GM18867 (cell line): ENCODE measurements around the gene PXT1.
"Not testable (repeated sequence)": the region's sequence is repeated elsewhere in the genome, so short reads cannot be mapped to it uniquely, and the experiment has no call there.

Source experiments
- ATAC-seq: cut with Tn5 transposase; IDR thresholded peaks from one replicate; pipeline ENCODE4 v1.9.1; 2021; ENCODE audit warnings: mild to moderate bottlenecking, moderate library complexity; ENCODE audit not compliant: unreplicated experiment

PXT1 gene, protein sequence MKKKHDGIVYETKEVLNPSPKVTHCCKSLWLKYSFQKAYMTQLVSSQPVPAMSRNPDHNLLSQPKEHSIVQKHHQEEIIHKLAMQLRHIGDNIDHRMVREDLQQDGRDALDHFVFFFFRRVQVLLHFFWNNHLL

DNA sequence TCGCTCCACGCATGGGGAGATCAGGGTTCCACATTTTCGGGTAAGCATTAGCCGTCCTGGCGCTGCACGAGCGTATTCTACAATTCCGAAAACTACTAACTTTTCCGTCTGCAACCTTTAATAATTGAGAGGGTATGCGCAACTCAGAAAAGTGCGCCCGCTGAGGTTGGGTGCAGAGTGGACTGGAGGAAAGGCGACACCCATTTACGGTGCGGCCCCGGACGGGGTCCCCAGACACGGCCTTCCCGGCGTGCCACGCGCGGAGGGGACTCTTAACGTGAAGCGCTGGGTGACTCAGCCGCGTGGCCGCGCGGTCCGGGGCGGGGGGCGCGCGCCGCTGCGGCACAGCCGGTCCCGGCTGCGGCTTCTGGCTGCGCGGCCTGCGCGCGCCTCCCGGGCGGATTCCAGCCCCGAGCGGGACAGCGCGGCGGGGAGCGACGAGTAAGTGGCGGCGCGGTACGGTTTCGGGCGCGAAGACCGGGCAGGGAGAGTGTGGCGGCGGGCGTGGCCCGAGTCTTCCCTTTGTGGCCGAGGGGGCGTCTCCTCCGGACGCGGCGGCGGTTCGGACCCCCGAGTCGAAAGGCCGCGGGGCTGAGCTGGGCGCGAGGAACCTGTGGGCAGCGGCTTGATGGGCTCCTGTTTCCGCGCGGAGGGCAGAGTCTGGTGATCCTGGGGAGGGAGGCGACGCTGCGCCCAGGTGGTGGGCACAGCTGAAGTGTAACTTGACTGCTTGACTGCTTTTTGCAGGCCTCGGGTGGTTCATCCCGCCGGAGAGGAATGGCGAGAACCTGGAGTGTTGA, at the start of gene PXT1, which contains the start of gene KCTD20:
TSS of gene PXT1 (minus strand) at position 184 of the 800 bp plus-strand sequence. CDS start 16,772 bp downstream, outside the sequence.
TSS of gene KCTD20 (plus strand) at position 330 of the 800 bp plus-strand sequence. CDS start 27,098 bp downstream, outside the sequence.
- ATAC-seq = peak; percentile 78

DNA sequence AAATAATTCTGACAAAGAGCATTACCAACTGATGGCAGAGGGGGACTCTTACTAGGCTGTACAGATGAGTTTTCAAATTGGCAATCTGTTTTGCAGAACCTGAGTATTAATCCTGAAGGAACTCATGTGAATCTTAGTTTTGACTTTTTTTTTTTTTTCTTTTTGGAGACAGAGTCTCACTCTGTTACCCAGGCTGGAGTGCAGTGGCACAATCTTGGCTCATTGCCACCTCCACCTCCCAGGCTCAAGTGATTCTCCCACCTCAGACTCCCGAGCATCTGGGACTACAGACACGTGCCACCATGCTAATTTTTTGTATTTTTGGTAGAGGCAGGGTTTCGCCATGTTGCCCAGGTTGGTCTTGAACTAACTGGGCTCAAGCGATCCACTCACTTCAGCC, 49.4 kb upstream of the PXT1 start:
- no peak for ATAC-seq

DNA sequence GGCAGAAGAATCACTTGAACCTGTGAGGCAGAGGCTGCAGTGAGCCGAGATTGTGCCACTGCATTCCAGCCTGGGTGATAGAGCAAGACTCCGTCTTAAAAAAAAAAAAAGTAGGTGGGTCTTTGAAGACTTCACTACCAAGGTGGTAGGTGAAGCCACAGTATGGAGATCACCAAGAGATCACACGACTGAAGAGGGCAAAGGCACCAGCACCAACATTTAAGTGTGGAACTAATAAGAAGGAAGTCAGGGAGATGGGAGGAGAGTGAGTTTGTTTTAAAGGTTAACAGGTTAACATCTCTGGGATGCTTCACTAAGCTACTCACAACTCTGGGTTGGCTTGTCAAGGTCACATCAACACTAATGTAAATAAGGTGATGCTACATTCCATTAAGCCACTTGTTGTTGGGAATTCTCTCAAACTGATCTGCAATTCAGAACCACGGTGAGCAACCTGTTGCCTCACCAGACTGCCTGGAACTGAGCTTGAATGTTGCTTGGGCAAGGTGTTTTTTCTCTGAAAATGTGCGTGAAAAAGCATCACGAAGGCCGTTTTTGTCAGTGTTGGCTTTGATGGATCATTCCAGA, 48.8 kb upstream of the PXT1 start:
- ATAC-seq = no peak

DNA sequence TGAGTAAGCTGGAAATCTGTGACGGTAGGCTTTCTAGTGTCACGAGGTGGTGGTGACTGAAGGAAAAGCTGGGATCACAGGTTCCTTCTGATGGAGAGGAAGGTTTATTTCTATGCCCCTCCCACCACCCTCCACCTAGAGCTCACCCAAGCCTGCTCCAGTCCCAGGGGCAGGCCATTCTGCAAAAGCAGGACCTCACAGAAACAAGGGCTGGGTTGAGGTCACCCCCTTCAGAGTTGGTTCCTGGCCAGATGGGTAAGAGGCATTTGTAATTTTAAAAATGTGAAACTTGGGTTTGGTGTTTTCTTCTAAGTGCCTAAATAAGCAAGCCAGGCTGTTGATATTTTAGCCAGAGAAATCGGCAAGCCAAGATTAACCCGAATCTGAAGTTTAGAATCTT, 46.8 kb upstream of the PXT1 start:
- ATAC-seq = no peak

DNA sequence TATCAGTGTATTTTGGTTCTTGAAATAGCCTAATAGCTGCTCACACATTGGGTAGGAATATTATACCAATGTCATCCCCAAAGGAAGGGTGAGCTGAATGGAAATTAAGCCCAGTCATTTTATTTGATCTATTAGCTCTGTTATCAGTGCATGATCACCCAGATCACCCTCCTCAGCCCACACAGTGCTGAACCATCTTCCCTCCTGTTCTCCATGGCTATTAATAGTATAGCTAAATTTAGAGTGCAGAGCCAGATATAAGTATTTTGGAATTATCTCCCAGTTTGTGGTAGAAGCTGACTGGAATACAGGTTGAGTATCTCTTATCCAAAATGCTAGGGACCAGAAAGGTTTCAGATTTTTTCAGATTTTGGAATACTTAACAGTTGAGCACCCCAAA, 45.6 kb upstream of the PXT1 start:
- ATAC-seq = no peak

DNA sequence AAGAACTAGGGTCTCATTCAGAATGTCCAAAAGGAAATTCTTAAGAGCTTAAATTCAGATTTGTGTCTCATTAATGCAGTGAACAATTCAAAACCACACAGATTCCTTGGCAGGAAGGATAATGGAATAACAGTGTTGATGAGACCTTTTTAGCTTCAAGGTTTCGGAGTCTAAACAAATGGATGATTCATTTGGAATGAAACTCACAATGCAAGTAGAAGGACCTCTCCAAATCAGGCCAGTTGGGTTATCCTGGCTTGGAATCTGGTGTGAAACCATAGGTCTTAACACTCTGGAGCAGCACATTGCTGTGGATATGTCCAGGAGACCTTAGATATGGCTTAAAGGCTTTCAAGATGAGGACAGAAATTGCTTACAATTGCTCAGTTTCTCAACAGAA, 45.0 kb upstream of the PXT1 start:
- ATAC-seq = no peak

DNA sequence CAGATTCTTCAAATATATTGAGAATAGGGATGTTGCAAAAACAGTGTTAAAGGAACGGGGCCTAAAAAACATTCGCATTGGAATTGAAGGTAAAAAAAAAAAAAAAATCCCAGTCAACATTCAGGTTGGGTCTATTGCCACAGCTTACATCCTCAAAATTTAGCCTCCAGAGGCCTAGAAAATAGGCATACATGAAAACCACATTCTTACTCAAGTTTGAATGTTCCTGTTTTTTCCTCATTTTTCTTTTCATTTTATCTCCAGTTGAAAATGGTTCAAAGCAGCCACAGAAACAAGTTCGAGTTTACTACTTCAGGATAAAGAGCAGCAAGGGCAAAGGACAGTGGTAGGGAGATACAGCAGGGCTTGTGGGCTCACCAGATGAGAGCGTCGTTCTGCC, 42.1 kb upstream of the PXT1 start:
- no peak for ATAC-seq

DNA sequence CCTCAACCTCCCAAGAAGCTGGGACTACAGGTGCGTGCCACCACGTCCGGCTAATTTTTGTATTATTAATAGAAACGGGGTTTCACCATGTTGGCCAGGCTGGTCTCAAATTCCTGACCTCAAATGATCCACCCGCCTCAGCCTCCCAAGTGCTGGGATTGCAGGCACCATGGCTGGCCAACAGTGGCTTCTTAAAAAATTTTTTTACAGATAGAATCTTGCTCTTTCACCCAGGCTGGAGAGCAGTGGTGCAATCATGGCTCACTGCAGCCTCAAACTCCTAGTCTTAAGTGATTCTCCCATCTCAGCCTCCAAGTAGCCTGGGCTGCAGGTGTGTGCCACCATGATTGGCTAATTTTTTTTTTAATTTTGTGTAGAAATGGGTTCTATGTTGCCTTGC, 40.7 kb upstream of the PXT1 start:
- ATAC-seq = not testable (repeated sequence)

DNA sequence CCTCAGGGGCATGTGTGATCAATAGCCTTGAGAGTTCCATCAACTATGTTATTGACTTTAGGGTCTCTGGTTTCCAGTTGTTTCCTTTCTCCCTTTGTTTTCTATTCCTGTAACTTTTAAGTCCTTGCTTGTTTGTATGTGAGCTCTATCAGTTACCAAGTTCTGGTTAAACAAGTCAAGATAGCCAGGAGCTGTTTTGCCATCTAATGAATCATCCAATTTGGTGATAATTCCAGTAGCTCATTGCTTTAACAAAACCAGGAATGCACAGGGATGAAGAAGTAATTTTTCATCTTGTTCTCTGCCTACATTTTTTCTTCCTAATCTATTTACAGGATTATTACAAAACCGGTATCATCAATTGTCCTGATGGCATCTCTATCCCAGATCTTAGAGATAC, 36.6 kb upstream of the PXT1 start:
- no peak for ATAC-seq

DNA sequence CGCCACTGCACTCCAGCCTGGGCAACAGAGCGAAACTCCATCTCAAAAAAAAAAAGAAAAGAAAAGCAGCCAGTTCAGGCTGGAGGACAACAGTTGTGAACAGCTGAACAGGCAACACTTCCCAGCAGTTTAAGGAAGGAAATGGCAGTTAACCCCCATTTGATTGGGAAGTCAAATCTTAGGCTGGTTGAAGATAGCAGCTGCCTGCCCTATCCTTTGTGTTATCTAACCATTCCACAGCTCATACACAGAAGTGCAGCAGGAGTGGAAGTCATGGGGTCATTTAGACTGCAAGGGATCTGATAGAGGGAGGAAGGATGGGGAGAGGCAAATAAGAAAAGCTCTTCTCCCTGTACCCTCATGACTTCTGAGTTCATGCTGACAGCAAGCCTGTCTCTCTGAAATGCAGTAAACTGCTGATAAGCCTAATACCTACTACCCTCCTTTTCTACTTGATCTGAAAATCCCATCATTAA, 35.4 kb upstream of the PXT1 start:
- no peak for ATAC-seq

DNA sequence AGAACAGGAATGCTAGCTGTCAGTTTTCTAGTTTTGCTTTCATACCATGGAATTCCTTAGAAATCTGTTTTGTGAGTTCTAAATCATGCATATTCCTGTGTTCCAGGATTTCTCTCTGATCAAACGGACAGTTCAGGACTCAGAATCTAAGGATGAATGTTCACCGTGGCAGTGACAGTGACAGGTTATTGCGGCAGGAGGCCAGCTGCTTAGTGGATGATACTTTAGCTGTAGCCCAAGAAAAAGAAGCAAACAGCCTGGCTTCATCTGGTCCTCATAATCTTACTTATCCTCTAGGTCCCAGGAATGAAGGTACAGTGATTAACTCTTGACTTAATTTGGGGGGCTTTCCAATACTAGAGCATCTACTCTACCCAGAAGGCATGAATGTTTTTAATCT, 27.3 kb upstream of the PXT1 start:
- no peak for ATAC-seq

DNA sequence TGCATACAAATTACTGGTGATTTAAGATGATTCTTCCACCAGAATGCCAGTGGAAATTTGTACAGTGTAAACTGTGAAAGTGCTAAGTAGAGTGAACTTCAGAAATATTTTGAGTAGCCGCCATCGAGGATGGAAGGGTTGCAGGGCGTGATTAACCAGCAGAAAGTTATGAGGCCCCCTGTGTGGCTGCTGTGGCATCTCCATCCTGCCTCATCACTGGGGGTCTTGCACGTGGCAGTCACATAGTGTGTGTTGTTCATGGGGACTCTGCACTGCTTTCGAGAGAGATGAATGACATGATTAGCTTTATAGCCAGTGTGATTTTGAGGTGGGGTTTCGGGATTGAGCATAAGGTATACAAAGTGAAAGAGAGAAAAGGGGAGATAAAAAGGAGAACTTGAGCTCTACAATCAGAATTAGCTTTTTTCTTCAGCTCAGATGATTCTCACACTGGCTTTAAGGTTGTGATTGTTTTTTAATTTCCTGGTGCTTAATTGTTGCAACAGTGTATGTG, 26.6 kb upstream of the PXT1 start:
- no peak for ATAC-seq

DNA sequence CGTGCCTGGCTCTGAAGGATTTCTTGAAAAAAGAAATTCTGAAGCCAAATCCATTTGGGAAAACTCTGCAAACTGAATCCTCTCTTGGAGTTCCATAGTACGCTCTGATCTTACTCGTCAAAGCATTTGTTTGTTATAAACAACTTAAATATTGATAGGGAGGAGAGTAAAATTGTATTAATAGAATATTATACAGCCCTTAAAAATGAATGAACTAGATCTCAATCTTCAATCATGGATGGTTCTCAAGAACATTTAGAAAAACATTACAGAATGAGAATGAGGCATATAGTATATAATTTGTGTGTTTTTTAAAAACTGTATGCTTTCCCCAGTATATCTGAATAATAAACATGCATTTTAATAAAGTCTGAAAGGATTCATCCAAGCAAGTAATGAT, 25.0 kb upstream of the PXT1 start:
- ATAC-seq = no peak

DNA sequence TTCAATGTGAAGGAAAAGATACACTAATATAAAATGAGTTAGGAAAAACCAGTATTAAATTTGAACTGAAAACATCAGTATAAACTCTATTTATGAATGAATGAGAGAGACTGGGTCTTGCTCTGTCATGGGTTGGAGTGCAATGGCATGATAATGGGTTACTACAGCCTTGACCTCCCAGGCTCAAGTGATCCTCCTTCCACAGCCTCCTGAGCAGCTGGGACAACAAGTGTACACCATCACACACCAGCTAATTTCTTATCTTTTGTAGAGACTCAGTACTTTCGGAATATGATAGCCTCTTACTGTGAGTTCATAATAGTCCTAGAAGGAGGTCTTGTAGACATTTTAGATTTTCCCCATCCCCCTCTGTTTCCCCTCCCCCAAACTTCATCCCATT, 21.6 kb upstream of the PXT1 start:
- ATAC-seq = no peak

DNA sequence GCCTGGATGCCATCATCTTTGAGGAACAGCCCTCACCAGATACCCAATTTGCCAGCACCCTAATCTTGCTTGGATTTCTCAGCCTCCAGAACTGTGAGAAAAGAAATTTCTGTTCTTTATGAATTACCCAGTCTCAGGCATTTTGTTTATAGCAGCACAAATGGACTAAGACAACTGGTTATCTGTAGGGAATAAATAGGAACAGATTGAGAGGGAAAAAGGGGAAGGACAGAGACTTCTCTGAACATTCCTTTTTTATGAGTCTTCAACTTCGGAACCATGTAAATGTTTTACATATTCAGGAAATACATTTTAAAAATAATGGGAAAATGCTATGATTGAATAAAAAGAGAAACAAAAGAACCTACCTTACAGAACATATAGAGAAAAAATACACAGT, 21.0 kb upstream of the PXT1 start:
- no peak for ATAC-seq

DNA sequence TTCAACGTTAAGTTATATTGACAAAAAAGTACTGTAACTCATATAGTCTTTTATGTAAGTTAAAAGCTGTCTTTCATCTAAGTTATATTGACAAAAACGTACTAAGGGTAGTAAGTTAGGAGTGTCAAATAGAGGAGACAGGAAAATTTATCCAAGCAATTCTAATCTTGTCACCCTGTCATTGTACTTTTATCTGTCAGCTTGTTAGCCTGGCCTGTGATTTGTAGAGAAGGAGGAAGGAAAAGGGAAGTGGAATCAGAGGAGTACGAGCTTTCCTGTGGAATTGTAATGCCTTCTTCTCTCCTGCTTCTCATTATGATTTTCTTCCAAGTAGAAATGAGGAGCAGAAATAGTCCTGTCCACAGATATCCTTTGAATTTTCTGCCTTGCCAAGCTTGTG, 19.0 kb upstream of the PXT1 start:
- ATAC-seq = no peak

DNA sequence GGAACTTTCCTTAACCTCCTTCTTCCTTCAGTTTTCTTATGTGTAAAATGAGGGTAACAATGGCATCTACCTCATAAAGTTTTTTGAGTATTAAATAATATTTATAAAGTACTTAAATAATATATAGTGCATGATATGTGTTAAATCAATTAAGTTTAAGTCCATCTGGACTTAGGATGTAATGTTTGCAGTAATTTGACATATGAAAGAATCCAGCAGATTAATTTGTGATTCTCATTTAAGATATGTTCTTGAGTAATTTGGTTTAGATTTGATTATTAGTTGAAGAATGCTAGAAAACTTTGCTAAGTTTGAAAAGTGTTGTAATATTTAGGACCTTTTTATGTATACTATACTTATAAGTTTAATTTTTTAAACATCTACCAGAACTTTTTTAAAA, 18.3 kb upstream of the PXT1 start:
- no peak for ATAC-seq

DNA sequence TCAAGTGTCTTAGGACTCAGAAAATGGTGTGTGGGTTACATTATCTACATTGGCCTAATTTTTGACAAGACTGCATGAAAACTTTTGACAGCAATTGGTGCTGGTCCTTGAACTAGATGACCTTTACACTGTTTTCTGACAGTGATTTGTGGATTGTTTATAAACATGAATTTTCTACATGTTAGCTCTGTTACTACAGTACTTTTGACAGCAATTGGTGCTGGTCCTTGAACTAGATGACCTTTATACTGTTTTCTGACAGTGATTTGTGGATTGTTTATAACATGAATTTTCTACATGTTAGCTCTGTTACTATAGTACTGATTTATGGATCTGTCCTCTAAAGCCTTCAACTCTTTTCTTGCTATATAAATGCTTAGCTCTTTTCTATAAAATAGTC, 16.8 kb upstream of the PXT1 start:
- ATAC-seq = no peak

DNA sequence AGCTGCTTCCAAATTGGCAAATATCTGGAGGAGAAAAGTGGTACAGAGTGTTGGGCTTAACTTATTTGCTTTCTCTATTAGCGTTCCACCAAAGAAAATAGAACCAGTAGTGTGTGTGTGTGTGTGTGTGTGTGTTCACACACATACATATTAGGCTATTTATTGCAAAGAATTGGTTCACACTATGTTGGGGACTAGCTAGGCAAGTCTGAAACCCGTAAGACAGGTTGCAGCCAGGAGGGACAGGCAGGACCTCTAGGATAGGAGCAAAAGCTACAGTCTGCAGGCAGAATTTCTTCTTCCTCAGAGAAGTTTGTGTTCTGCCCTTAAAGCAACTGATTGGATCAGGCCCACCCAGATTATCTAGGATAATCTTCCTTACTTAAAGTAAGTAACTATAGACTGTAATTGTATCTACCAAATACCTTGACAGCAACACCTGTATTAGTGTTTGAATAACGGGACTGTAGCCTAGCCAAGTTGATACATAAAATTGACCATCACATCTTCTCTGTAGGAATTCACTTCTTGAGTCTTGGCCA, 12.9 kb upstream of the PXT1 start:
- no peak for ATAC-seq

DNA sequence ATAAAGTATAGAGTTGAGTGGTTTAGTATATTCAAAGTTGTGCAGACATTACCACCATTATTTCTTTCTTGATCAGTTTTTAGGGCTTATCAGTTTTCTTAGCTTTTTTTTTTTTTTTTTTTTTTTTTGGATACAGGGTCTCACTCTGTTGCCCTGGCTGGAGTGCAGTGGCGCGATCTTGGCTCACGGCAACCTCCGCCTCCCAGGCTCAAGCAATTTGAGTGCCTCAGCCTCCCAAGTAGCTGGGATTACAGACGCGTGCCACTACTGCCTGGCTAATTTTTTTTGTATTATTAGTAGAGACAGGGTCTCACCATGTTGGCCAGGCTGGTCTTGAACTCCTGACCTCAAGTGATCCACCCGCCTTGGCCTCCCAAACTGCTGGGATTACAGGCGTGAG, 10.2 kb upstream of the PXT1 start:
- ATAC-seq = not testable (repeated sequence)

DNA sequence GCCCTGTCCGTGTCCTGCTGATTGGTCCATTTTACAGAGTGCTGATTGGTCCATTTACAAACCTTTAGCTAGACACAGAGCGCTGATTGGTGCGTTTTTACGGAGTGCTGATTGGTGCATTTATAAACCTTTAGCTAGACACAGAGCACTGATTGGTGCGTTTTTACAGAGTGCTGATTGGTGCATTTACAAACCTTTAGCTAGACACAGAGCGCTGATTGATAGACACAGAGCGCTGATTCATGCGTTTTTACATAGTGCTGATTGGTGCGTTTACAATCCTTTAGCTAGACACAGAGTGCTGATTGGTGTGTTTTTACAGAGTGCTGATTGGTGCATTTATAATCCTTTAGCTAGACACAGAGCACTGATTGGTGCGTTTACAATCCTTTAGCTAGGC, 6.5 kb upstream of the PXT1 start:
- ATAC-seq = not testable (repeated sequence)

DNA sequence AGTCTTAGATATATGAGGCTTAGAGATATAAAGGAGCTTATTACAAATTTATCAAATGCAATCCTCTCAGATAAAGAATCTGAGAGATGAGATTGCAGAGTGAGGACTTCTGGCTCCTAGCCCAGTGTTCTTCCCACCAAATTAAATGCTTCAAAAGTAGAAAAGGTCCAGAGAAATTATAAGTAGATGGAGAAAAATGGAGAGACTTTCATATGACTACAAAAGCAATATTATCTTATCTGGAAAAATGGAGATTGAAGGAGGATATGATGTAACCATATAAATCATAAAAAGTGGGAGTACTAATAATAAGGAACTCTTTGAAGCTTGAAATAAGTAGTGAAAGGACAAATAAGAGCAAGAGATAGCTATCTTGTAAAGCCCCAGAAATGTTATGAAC, 3.0 kb upstream of the PXT1 start:
- ATAC-seq = no peak
